Measurements from ENCODE around the gene GNRH2. TPM values are rescaled to one million over a fixed set of nuclear protein-coding genes. Genes with fewer than 3 reads are reported as not detected.

Gene GNRH2
- total RNA-seq, 1 experiment from 2014 or later: 1.1 TPM

DNA sequence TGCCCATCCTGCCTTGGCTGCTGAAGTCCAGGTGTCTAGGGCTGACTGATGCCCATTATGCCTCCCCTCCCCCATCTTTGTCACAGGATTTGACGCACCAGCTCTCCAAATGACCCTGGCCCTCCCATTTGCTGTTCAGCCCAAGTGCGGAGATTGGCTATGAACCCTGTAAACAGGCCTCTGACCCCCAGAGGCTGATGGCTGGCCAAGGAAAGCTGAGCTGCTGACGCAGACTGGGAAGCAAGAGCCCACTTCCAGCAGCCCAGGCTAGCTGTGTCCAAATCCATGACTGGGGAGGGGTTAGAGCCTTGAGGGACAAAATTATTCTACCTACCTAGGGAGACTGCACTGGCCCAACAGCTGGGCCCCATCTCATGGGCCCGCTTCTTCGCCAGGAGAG, 797 bp upstream of the GNRH2 start:
- peak overlapping the region in 1 of 2 experiments; percentile 29; a peak in 1 of 5 replicates for H3K4me3 Mint-ChIP-seq
- peaks cover 13% of the 10 kb centered on the region for H3K23me2 ChIP-seq (ENCODE audit: insufficient read length, low read depth, low read length, poor library complexity, severe bottlenecking)
- no peak for DNase-seq
- no peak overlapping the region for H2BK5ac ChIP-seq (ENCODE audit: insufficient read length, low read length)
- peaks cover 10 to 39% (median 38%) of the 10 kb centered on the region in 3 experiments for H3K36me3 Mint-ChIP-seq (ENCODE audit: insufficient read depth in 1 of 3, low read depth in 3 of 3)
- no peak overlapping the region for H3K27ac ChIP-seq (ENCODE audit: insufficient read length, low read depth, low read length)
- no peak overlapping the region for H4K8ac ChIP-seq (replicated peaks; ENCODE audit: insufficient read length, low read depth, low read length)
- peaks cover 12% of the 10 kb centered on the region; the same call in 1 of the 2 replicates for H3K4me1 ChIP-seq (ENCODE audit: insufficient read depth, low read length)
- H2BK20ac ChIP-seq (ENCODE audit: low read depth, low read length, poor library complexity, severe bottlenecking): no peak overlapping the region
- WGBS (ENCODE audit: extremely low coverage, insufficient read length, low lambda C conversion rate): no CpG with 5 or more reads among the region's 5 CpGs
- no peaks in the 10 kb centered on the region for H3K9me3 ChIP-seq (ENCODE audit: control insufficient read depth, low read depth, low read length)
- peaks cover 22 to 24% of the 10 kb centered on the region in 2 experiments for H3K4me1 Mint-ChIP-seq
- H2AK5ac ChIP-seq (ENCODE audit: insufficient read length, low read length): no peak overlapping the region
- H3K23ac ChIP-seq (ENCODE audit: insufficient read length, low read depth, low read length): no peak overlapping the region
- H3K4me2 ChIP-seq (ENCODE audit: insufficient read depth, insufficient read length, low read length): no peak overlapping the region
- no peak overlapping the region for H3K4ac ChIP-seq (ENCODE audit: low read depth, low read length)
- H3K27ac Mint-ChIP-seq: peak overlapping the region in 1 of 3 experiments; percentile 73; a peak in 3 of 7 replicates
- no peaks in the 10 kb centered on the region for H3K79me1 ChIP-seq (ENCODE audit: insufficient read depth, low read depth, low read length, poor library complexity, severe bottlenecking)
- H3K18ac ChIP-seq (ENCODE audit: insufficient read length, low read depth, low read length): no peak overlapping the region
- H3K56ac ChIP-seq (ENCODE audit: insufficient read length, low read depth, low read length): no peak overlapping the region
- H3K14ac ChIP-seq (ENCODE audit: insufficient read depth, low read length): no peak overlapping the region
- H4K5ac ChIP-seq (ENCODE audit: insufficient read length, low read depth, low read length): no peak overlapping the region
- H3K79me2 ChIP-seq (ENCODE audit: insufficient read depth, low read length): no peaks in the 10 kb centered on the region; the same call in 1 of the 2 replicates
- H3K9ac ChIP-seq (ENCODE audit: extremely low read depth, insufficient read length, low read length): no peak overlapping the region
- no peaks in the 10 kb centered on the region; the same call in 1 of the 2 replicates for H3K27me3 Mint-ChIP-seq (ENCODE audit: low read depth)
- H3K9me3 Mint-ChIP-seq: no peaks in the 10 kb centered on the region
- H2BK120ac ChIP-seq (ENCODE audit: low read depth, low read length, poor library complexity, severe bottlenecking): no peak overlapping the region
- no peak overlapping the region for H2BK12ac ChIP-seq (ENCODE audit: insufficient read length, low read depth, low read length)
- no peak overlapping the region for H4K91ac ChIP-seq (ENCODE audit: insufficient read length, low read depth, low read length)
- H4K20me1 ChIP-seq (ENCODE audit: control insufficient read depth, insufficient read depth, insufficient read length): no peaks in the 10 kb centered on the region
- H2AFZ ChIP-seq (ENCODE audit: low read length): no peak overlapping the region
- no peaks in the 10 kb centered on the region for H3K27me3 ChIP-seq (ENCODE audit: insufficient read depth, low read length)
- H2BK15ac ChIP-seq (ENCODE audit: low read depth, low read length): no peak overlapping the region
- no peak overlapping the region for H3T11ph ChIP-seq (ENCODE audit: low read length)
- TF ChIP-seq, protein P1, sequence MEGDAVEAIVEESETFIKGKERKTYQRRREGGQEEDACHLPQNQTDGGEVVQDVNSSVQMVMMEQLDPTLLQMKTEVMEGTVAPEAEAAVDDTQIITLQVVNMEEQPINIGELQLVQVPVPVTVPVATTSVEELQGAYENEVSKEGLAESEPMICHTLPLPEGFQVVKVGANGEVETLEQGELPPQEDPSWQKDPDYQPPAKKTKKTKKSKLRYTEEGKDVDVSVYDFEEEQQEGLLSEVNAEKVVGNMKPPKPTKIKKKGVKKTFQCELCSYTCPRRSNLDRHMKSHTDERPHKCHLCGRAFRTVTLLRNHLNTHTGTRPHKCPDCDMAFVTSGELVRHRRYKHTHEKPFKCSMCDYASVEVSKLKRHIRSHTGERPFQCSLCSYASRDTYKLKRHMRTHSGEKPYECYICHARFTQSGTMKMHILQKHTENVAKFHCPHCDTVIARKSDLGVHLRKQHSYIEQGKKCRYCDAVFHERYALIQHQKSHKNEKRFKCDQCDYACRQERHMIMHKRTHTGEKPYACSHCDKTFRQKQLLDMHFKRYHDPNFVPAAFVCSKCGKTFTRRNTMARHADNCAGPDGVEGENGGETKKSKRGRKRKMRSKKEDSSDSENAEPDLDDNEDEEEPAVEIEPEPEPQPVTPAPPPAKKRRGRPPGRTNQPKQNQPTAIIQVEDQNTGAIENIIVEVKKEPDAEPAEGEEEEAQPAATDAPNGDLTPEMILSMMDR (conservative IDR thresholded peaks at IDR 0.05): no peak

Measured in H9 (cell line).